ENCODE data around the gene RAD51B. TPM values are rescaled to one million over a fixed set of nuclear protein-coding genes. Genes with fewer than 3 reads are reported as not detected.

The RAD51B gene
- total RNA-seq, 5 donors from 2014 or later (not counting 1 experiment from before 2014, with no cell fraction given): 25.4 to 47.9 (median 30.0) TPM

DNA sequence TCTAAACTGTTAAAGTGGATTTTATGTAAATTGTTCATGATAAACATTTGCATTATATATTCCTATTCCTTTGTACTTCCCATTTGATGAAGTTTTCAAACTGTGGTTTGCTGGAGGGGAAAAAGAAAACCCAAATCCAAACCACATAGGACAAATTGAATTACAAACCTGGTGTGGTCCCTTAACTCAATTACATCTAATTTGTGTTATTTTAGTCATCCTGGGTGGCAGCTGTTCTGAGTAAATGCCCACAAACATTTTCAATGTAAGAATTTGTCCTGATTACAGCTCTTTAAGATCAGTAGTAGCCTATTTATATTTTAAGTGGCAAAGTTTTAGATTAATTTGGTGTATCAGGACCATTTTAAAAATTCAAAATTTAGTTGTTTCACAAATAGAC, 153.9 kb downstream of the RAD51B start:
- Mint-ChIP-seq H3K27ac (no peak overlapping the region), H3K36me3 (peaks cover 18% of the 10 kb centered on the region), H3K4me1 (no peaks in the 10 kb centered on the region), H3K9me3 (peaks cover 0 to 4% (median 0%) of the 10 kb centered on the region in 3 donors), H3K27me3 (no peaks in the 10 kb centered on the region), H3K4me3 (no peak overlapping the region)
- no peaks in the 10 kb centered on the region for H3K4me1 ChIP-seq (ENCODE audit: control insufficient read depth in 1 of 2, extremely low read depth in 1 of 2, insufficient read depth in 2 of 2, low read length in 2 of 2)
- no peak overlapping the region for H3K27ac ChIP-seq (ENCODE audit: low read length)
- H3K36me3 ChIP-seq (ENCODE audit: control insufficient read depth in 2 of 2, extremely low read depth in 1 of 2, insufficient read depth in 1 of 2, low read length in 1 of 2): no peaks in the 10 kb centered on the region
- no peak for DNase-seq
- H3K9me3 ChIP-seq: no peaks in the 10 kb centered on the region
- no peaks in the 10 kb centered on the region for H3K27me3 ChIP-seq (replicated peaks in 1 of 2; ENCODE audit: control insufficient read depth in 2 of 2, extremely low read depth in 1 of 2, insufficient read depth in 2 of 2, low read length in 1 of 2)
- no peak for ATAC-seq (replicated peaks in 1 of 4)
- CTCF ChIA-PET: interaction anchor here in 1 of 2 donors (0.8 kb wide), 1 partner anchor 15 kb away, joined by 3 read pairs; no protein-coding TSS in a partner anchor
- POLR2A ChIA-PET: no interaction called here
- no peak overlapping the region for H3K4me3 ChIP-seq (ENCODE audit: control insufficient read depth in 1 of 2, extremely low read depth in 1 of 2, low read length in 1 of 2)

DNA sequence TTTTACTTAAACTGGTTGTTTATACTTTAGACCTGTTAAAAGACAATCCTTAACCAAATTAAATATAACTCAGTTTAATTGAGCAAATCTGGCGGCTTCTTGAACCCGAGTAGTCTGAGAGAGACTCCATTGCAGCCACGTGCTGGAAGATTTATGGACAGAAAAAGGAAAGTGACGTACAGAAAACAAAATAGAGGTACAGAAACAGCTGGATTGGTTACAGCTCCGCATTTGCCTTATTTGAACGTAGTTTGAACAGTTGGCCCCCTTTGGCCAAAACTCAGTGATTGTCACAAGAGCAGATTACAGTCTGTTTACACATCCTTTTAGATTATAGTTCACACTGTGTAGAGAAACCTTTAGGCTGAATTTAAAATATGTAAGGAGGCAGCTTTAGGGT, 155.9 kb downstream of the RAD51B start:
- no peaks in the 10 kb centered on the region for H3K4me1 Mint-ChIP-seq
- POLR2A ChIA-PET: no interaction called here

DNA sequence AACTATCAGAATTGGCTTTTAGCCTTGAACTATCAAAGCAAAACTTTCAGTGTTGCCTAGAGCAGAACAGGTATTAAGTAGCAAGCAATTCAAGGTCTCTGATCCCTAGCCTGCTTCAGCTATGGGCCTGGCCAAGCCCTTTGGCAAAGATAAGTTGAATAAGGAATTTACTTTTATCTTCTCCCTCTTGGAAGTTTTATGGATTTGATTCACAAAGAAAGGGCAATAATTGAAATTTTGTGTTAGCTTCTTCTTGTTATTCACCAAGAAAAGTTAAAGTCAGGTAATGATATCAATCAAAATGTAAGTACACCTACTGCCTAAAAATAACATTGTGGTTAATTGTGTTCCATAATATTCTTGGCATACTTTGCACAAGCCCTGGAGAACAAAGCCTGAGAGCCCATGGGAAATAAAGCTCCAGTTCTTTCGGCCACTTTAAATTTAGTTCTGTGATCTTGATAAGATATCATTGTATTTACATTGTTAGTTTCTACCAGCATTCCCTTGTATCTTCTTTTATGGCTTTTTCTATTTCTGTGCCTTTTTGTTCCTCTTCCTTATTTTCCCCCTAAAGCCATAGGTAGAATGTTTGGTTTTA, 158.0 kb downstream of the RAD51B start:
- Histone ChIP-seq H3K9me3 (no peaks in the 10 kb centered on the region), H3K27me3 (replicated peaks in 1 of 2; ENCODE audit: control insufficient read depth in 2 of 2, extremely low read depth in 1 of 2, insufficient read depth in 2 of 2, low read length in 1 of 2) (no peaks in the 10 kb centered on the region), H3K4me1 (ENCODE audit: control insufficient read depth in 1 of 2, extremely low read depth in 1 of 2, insufficient read depth in 2 of 2, low read length in 2 of 2) (no peaks in the 10 kb centered on the region), H3K4me3 (ENCODE audit: control insufficient read depth in 1 of 2, extremely low read depth in 1 of 2, low read length in 1 of 2) (no peak overlapping the region), H3K36me3 (ENCODE audit: control insufficient read depth in 2 of 2, extremely low read depth in 1 of 2, insufficient read depth in 1 of 2, low read length in 1 of 2) (no peaks in the 10 kb centered on the region), H3K27ac (ENCODE audit: low read length) (no peak overlapping the region)
- peaks cover 13% of the 10 kb centered on the region for H3K36me3 Mint-ChIP-seq
- no peaks in the 10 kb centered on the region for H3K9me3 Mint-ChIP-seq
- ChIA-PET CTCF (no interaction called here), POLR2A (interaction anchor here in 1 of 2 donors (0.8 kb wide), 1 partner anchor 36 kb away, joined by 4 read pairs; no protein-coding TSS in a partner anchor)
- DNase-seq: no peak
- WGBS (ENCODE audit: insufficient coverage): no CpG with 5 or more reads among the region's 1 CpG
- H3K27ac Mint-ChIP-seq: no peak overlapping the region
- no peaks in the 10 kb centered on the region for H3K4me1 Mint-ChIP-seq
- ATAC-seq (replicated peaks in 1 of 4): no peak
- H3K4me3 Mint-ChIP-seq: no peak overlapping the region
- no peaks in the 10 kb centered on the region for H3K27me3 Mint-ChIP-seq

More for the DNA sequence above, 155.9 kb downstream of the RAD51B start:
- Histone ChIP-seq H3K36me3 (ENCODE audit: control insufficient read depth in 2 of 2, extremely low read depth in 1 of 2, insufficient read depth in 1 of 2, low read length in 1 of 2) (no peaks in the 10 kb centered on the region), H3K4me1 (ENCODE audit: control insufficient read depth in 1 of 2, extremely low read depth in 1 of 2, insufficient read depth in 2 of 2, low read length in 2 of 2) (no peaks in the 10 kb centered on the region), H3K4me3 (ENCODE audit: control insufficient read depth in 1 of 2, extremely low read depth in 1 of 2, low read length in 1 of 2) (no peak overlapping the region), H3K9me3 (no peaks in the 10 kb centered on the region), H3K27ac (ENCODE audit: low read length) (no peak overlapping the region), H3K27me3 (replicated peaks in 1 of 2; ENCODE audit: control insufficient read depth in 2 of 2, extremely low read depth in 1 of 2, insufficient read depth in 2 of 2, low read length in 1 of 2) (no peaks in the 10 kb centered on the region)
- no peaks in the 10 kb centered on the region for H3K27me3 Mint-ChIP-seq
- CTCF ChIA-PET: no interaction called here
- no peaks in the 10 kb centered on the region for H3K9me3 Mint-ChIP-seq
- DNase-seq: no peak
- no peak for ATAC-seq (replicated peaks in 1 of 4)
- H3K27ac Mint-ChIP-seq: no peak overlapping the region
- no peak overlapping the region for H3K4me3 Mint-ChIP-seq
- 95% methylated on average over 3 of the region's 6 CpGs for WGBS (ENCODE audit: insufficient coverage)
- peaks cover 13% of the 10 kb centered on the region for H3K36me3 Mint-ChIP-seq

GRCh38 chr14:67978749-67979148, 159.2 kb downstream of the RAD51B start:
- Mint-ChIP-seq H3K4me1 (no peaks in the 10 kb centered on the region), H3K27ac (no peak overlapping the region), H3K27me3 (no peaks in the 10 kb centered on the region), H3K4me3 (no peak overlapping the region), H3K36me3 (peaks cover 13% of the 10 kb centered on the region), H3K9me3 (no peaks in the 10 kb centered on the region)
- ChIA-PET POLR2A (no interaction called here), CTCF (no interaction called here)
- Histone ChIP-seq H3K4me3 (ENCODE audit: control insufficient read depth in 1 of 2, extremely low read depth in 1 of 2, low read length in 1 of 2) (no peak overlapping the region), H3K27me3 (replicated peaks in 1 of 2; ENCODE audit: control insufficient read depth in 2 of 2, extremely low read depth in 1 of 2, insufficient read depth in 2 of 2, low read length in 1 of 2) (no peaks in the 10 kb centered on the region), H3K36me3 (ENCODE audit: control insufficient read depth in 2 of 2, extremely low read depth in 1 of 2, insufficient read depth in 1 of 2, low read length in 1 of 2) (no peaks in the 10 kb centered on the region), H3K9me3 (no peaks in the 10 kb centered on the region), H3K4me1 (ENCODE audit: control insufficient read depth in 1 of 2, extremely low read depth in 1 of 2, insufficient read depth in 2 of 2, low read length in 2 of 2) (no peaks in the 10 kb centered on the region), H3K27ac (ENCODE audit: low read length) (no peak overlapping the region)
- DNase-seq (no peak), ATAC-seq (replicated peaks in 1 of 4) (no peak)

DNA sequence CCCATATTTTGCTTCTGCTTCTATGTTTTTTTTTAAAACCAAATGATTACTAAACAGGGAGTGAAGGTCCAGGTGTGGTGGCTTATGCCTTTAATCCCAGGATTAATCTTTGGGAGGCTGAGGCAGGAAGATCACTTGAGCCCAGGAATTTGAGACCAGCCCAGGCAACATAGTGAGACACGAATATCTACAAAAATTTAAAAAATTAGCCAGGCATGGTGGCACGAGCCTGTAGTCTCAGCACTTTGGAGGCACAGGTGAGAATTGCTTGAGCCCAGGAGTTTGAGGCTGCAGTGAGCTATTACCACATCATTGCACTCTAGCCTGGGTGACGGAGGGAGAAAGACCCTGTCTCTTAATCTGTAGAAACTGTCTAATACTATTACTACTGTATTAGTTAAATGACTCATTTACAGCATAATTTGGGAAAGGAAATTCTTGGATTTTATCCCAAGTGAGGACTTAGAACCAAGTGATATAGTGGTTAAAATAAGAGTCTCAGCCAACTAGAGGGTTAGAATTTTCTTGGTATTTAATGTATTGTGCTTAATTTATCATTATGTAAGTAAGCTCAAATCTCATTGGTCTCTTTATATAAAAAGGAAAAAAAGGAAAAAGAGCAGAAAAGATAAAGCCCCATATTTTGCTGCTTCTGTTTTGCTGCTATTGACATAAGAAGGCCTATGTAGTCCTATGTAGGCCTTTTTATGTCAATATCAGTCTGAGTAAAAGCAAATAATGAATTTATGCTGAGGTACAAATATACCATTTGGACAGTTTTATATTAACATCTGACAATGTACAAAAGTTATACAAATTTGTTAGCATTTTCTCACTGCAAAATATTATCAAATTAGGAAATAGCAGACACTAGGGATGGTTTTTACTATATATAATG, 163.4 kb downstream of the RAD51B start:
- Mint-ChIP-seq H3K27me3 (no peaks in the 10 kb centered on the region), H3K4me1 (no peaks in the 10 kb centered on the region)

DNA sequence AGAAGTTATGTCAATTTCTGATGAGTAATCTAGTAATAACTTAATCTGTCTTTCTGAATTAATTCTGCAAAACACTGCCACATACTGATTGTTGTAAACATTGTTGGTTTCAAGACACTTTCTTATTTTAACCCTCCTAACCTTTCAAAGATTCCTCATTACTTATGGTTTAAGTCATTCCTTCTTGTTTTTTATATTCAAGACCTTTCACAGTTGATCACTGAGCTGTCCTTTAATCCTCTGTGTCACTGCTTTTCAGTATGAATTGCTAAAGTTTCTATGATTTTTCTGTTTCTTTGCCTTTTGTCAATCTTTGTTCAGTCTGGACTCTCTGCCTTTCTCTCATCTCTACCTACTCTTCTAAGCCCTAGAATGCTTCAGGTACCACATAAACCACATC, 164.7 kb downstream of the RAD51B start:
- H3K27ac ChIP-seq (ENCODE audit: low read length): no peak overlapping the region
- POLR2A ChIA-PET: no interaction called here
- Mint-ChIP-seq H3K27me3 (no peaks in the 10 kb centered on the region), H3K4me1 (no peaks in the 10 kb centered on the region), H3K36me3 (peaks cover 2% of the 10 kb centered on the region), H3K27ac (no peak overlapping the region), H3K9me3 (no peaks in the 10 kb centered on the region), H3K4me3 (no peak overlapping the region)
- H3K27me3 ChIP-seq (replicated peaks in 1 of 2; ENCODE audit: control insufficient read depth in 2 of 2, extremely low read depth in 1 of 2, insufficient read depth in 2 of 2, low read length in 1 of 2): no peaks in the 10 kb centered on the region
- H3K9me3 ChIP-seq: no peaks in the 10 kb centered on the region
- H3K36me3 ChIP-seq (ENCODE audit: control insufficient read depth in 2 of 2, extremely low read depth in 1 of 2, insufficient read depth in 1 of 2, low read length in 1 of 2): no peaks in the 10 kb centered on the region
- no peak for DNase-seq
- CTCF ChIA-PET: no interaction called here
- H3K4me1 ChIP-seq (ENCODE audit: control insufficient read depth in 1 of 2, extremely low read depth in 1 of 2, insufficient read depth in 2 of 2, low read length in 2 of 2): no peaks in the 10 kb centered on the region
- H3K4me3 ChIP-seq (ENCODE audit: control insufficient read depth in 1 of 2, extremely low read depth in 1 of 2, low read length in 1 of 2): no peak overlapping the region
- no peak for ATAC-seq (replicated peaks in 1 of 4)

More for the DNA sequence above, 163.4 kb downstream of the RAD51B start:
- Mint-ChIP-seq H3K9me3 (no peaks in the 10 kb centered on the region), H3K36me3 (peaks cover 4% of the 10 kb centered on the region), H3K27ac (no peak overlapping the region), H3K4me3 (no peak overlapping the region)
- no peak for ATAC-seq (replicated peaks in 1 of 4)
- DNase-seq: no peak
- no peak overlapping the region for H3K27ac ChIP-seq (ENCODE audit: low read length)
- H3K36me3 ChIP-seq (ENCODE audit: control insufficient read depth in 2 of 2, extremely low read depth in 1 of 2, insufficient read depth in 1 of 2, low read length in 1 of 2): no peaks in the 10 kb centered on the region
- H3K9me3 ChIP-seq: no peaks in the 10 kb centered on the region
- H3K4me1 ChIP-seq (ENCODE audit: control insufficient read depth in 1 of 2, extremely low read depth in 1 of 2, insufficient read depth in 2 of 2, low read length in 2 of 2): no peaks in the 10 kb centered on the region
- ChIA-PET POLR2A (no interaction called here), CTCF (no interaction called here)
- H3K4me3 ChIP-seq (ENCODE audit: control insufficient read depth in 1 of 2, extremely low read depth in 1 of 2, low read length in 1 of 2): no peak overlapping the region
- 100% methylated on average over 2 of the region's 3 CpGs for WGBS (ENCODE audit: insufficient coverage)
- H3K27me3 ChIP-seq (replicated peaks in 1 of 2; ENCODE audit: control insufficient read depth in 2 of 2, extremely low read depth in 1 of 2, insufficient read depth in 2 of 2, low read length in 1 of 2): no peaks in the 10 kb centered on the region
